ENCODE measurements around the gene PRIM2.
"Not testable (repeated sequence)": the region's sequence is repeated elsewhere in the genome, so short reads cannot be mapped to it uniquely, and the experiment has no call there.

The PRIM2 gene

GRCh38 chr6:57658526-57658925, 341.1 kb downstream of the PRIM2 start:
- not testable (repeated sequence) for DNase-seq

GRCh38 chr6:57659794-57660193, 342.4 kb downstream of the PRIM2 start:
- DNase-seq, result not testable (repeated sequence)

GRCh38 chr6:57660940-57661339, 343.5 kb downstream of the PRIM2 start:
- not testable (repeated sequence) for DNase-seq

- not testable (repeated sequence) for DNase-seq
Measured at GRCh38 chr6:57668108-57668507, 350.7 kb downstream of the PRIM2 start.

GRCh38 chr6:57671237-57671636, 353.8 kb downstream of the PRIM2 start:
- DNase-seq, result not testable (repeated sequence)

GRCh38 chr6:57671937-57672627, 354.7 kb downstream of the PRIM2 start:
- not testable (repeated sequence) for DNase-seq

GRCh38 chr6:57673281-57673680, 355.9 kb downstream of the PRIM2 start:
- not testable (repeated sequence) for DNase-seq

- not testable (repeated sequence) for DNase-seq
Measured at GRCh38 chr6:57675386-57675785, 358.0 kb downstream of the PRIM2 start.

GRCh38 chr6:57696382-57696781, 379.0 kb downstream of the PRIM2 start:
- not testable (repeated sequence) for DNase-seq
